Mucosa of gallbladder (tissue), 1 donor: Measurements from ENCODE around the gene RAP1A. TPM values are rescaled to one million over a fixed set of nuclear protein-coding genes. Genes with fewer than 3 reads are reported as not detected.

Experiments
- DNase-seq: peaks from one replicate; pipeline ENCODE4 v3.0.0-alpha.2; 2020; ENCODE audit warnings: low spot score
- total RNA-seq: library from RNA; stranded (reverse); gene quantifications from one replicate; pipeline ENCODE4 v1.2.1, GENCODE V29; 2021
- donor health status: DM: no; HTN: no; CAD: no.

Gene RAP1A
- total RNA-seq, 1 donor from 2014 or later: 93.0 TPM

- DNase-seq: no peak
Measured at GRCh38 chr1:111756124-111756513, 136.5 kb downstream of the RAP1A start.

GRCh38 chr1:111758373-111758772 is 138.8 kb downstream of the RAP1A start:
- DNase-seq: no peak

- no peak for DNase-seq
Measured at GRCh38 chr1:111761717-111762116, 142.1 kb downstream of the RAP1A start.

- DNase-seq: no peak
Measured at GRCh38 chr1:111762332-111762731, 142.7 kb downstream of the RAP1A start.

Other genes starting within 250 kb of the RAP1A start
- 1.2 TPM for gene OVGP1, start 192.1 kb upstream of the RAP1A start, total RNA-seq
- gene WDR77, start 170.5 kb upstream of the RAP1A start, total RNA-seq: 25.6 TPM
- gene ATP5PB, start 170.3 kb upstream of the RAP1A start, total RNA-seq: 192 TPM
- 17.2 TPM for gene C1orf162, start 145.8 kb upstream of the RAP1A start, total RNA-seq
- 15.8 TPM for gene ADORA3, start 116.2 kb upstream of the RAP1A start, total RNA-seq
- gene TMIGD3, start 116.2 kb upstream of the RAP1A start, total RNA-seq: 8.4 TPM
- gene INKA2, start 119.6 kb downstream of the RAP1A start, total RNA-seq: 4.9 TPM
- gene DDX20, start 136.1 kb downstream of the RAP1A start, total RNA-seq: 8.4 TPM